GM13976 (cell line): ENCODE data around the gene ZNF385D.

Source experiments
- DNase-seq: peaks from one replicate; pipeline ENCODE4 v3.0.0; 2012; ENCODE audit warnings: low spot score
- in situ Hi-C: fragments of 300-500 bp; cut with MboI; formaldehyde crosslinking; loops from one replicate; pipeline ENCODE4 v1.12.0; 2022; ENCODE audit warnings: low sequenced_read_pairs, mixed read lengths, inconsistent platforms; ENCODE audit not compliant: unreplicated experiment
- TF ChIP-seq, protein P1 (sequence below): IDR thresholded peaks from 2 replicates; pipeline ENCODE4 v1.5.1; 2012; ENCODE audit warnings: borderline replicate concordance, mild to moderate bottlenecking; ENCODE audit not compliant: insufficient read depth; ENCODE audit errors: extremely low read depth, missing control alignments, control extremely low read depth

ZNF385D gene

GRCh38 chr3:21744793-21745192, 6.2 kb downstream of the ZNF385D start:
- no peak for DNase-seq
- TF ChIP-seq, protein P1, sequence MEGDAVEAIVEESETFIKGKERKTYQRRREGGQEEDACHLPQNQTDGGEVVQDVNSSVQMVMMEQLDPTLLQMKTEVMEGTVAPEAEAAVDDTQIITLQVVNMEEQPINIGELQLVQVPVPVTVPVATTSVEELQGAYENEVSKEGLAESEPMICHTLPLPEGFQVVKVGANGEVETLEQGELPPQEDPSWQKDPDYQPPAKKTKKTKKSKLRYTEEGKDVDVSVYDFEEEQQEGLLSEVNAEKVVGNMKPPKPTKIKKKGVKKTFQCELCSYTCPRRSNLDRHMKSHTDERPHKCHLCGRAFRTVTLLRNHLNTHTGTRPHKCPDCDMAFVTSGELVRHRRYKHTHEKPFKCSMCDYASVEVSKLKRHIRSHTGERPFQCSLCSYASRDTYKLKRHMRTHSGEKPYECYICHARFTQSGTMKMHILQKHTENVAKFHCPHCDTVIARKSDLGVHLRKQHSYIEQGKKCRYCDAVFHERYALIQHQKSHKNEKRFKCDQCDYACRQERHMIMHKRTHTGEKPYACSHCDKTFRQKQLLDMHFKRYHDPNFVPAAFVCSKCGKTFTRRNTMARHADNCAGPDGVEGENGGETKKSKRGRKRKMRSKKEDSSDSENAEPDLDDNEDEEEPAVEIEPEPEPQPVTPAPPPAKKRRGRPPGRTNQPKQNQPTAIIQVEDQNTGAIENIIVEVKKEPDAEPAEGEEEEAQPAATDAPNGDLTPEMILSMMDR: no peak
- in situ Hi-C loops: no loop called here

DNA sequence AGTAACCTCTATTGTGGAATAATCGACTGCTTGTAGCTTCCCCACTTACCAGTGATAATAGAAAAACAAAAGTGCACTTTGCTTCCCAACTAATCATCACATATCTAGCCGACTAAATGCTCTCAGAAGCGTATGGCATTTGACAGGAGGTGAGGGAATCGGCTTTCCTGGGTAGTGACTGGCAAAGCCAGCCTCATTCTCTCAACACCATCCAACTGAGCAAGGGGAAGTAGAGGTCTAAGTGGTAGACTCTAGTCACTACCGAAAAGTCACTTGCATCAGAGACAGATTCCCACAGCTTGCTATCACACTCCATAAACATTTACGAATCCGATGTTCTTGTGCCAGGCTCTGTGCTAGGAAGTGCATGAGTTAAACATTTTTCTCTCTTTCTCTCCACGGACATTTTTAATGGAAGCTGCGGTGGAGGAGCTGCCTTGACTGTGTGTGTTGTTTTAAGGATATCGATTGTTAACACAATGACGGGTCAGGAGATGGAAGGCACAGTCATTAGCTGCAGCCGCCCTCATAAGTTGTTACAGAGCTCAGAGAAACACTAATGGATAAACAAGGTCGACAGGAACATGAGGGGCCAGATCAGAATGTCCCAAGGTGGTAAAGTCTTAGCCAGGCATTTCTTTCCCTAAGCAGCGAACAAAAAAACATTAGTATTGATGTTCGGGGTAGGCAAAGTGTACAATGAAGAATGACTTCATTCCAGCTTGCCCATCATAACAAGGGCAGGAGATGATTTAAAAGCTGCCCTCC, 11.9 kb downstream of the ZNF385D start:
- TF ChIP-seq, protein P1: no peak
- in situ Hi-C loops: no loop called here
- DNase-seq: no peak

GRCh38 chr3:21738283-21738682, 12.7 kb downstream of the ZNF385D start:
- in situ Hi-C loops: no loop called here
- no peak for DNase-seq
- TF ChIP-seq, protein P1: no peak

DNA sequence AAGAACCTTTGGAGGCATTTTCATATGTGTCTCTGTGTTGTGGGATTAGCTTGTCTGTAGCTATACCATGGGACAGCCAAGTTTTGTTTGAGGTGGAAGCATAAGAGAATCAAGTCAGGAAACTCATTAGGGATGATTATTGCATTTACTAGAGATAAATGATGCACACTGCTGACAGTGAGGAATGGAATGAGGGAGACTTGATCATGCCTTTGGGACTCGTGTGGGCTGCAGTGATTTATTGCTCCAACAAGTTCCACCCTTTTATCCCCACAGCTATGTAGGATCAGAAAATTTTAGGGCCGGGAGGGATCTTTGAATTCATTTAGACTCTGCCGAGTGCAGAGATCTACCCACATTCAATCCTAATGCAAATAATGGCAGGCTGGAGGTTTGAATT, 16.3 kb downstream of the ZNF385D start:
- no peak for DNase-seq
- TF ChIP-seq, protein P1: no peak
- in situ Hi-C loops: no loop called here

GRCh38 chr3:21729888-21730459, 21.0 kb downstream of the ZNF385D start:
- no peak for DNase-seq
- in situ Hi-C loops: no loop called here
- TF ChIP-seq, protein P1: no peak

DNA sequence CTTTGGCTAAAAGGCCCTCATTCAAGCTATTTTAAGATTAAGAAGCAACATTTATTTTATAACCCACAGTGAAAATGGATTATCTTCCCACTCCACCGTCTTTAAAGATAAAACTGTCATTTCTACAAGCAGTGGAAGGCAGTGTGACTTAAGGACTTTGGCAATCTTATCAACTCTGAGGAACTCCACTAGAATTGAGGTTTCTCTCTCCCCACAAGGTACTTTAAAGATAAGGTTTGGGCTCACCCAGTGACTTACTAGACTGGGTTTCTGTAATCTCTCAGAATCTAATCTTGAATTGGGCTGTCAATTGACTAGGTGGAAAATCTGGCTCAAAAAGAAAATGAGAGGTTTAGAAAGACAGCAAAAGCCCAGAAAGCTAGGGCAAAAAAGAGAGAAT, 21.7 kb downstream of the ZNF385D start:
- TF ChIP-seq, protein P1: no peak
- DNase-seq: no peak
- in situ Hi-C loops: no loop called here
